Hepatocyte (in vitro differentiated cells): ENCODE data around the gene GDPD3. TPM values are rescaled to one million over a fixed set of nuclear protein-coding genes. Genes with fewer than 3 reads are reported as not detected.
"Not testable (repeated sequence)": the region's sequence is repeated elsewhere in the genome, so short reads cannot be mapped to it uniquely, and the experiment has no call there.

Experiments used
- DNase-seq: peaks from one replicate; pipeline ENCODE4 v3.0.0-alpha.2; 2016; ENCODE audit warnings: low spot score
- H2AFZ ChIP-seq: fragments of 200-600 bp; sonication (generic); 2 replicates; pipeline ENCODE4 v1.6.0; 2016; ENCODE audit warnings: antibody characterized with exemption, mild to moderate bottlenecking
- H3K27ac ChIP-seq: fragments of 200-600 bp; sonication (generic); 2 replicates; pipeline ENCODE4 v1.5.1; 2016; ENCODE audit warnings: mild to moderate bottlenecking
- H3K27me3 ChIP-seq: fragments of 200-600 bp; sonication (generic); 2 replicates; pipeline ENCODE4 v1.6.1; 2016
- H3K36me3 ChIP-seq: fragments of 200-600 bp; sonication (generic); replicated peaks from 2 replicates; pipeline ENCODE4 v1.5.1; 2016; ENCODE audit warnings: low read depth; ENCODE audit not compliant: insufficient read depth
- H3K4me1 ChIP-seq: fragments of 200-600 bp; sonication (generic); 2 replicates; pipeline ENCODE4 v1.5.1; 2016; ENCODE audit warnings: mild to moderate bottlenecking, moderate library complexity; ENCODE audit not compliant: insufficient read depth
- H3K4me2 ChIP-seq: fragments of 200-600 bp; sonication (generic); 2 replicates; pipeline ENCODE4 v1.6.0; 2016
- H3K4me3 ChIP-seq: fragments of 200-600 bp; sonication (generic); 2 replicates; pipeline ENCODE4 v1.5.1; 2016; ENCODE audit warnings: mild to moderate bottlenecking
- H3K79me2 ChIP-seq: fragments of 200-600 bp; sonication (generic); 2 replicates; pipeline ENCODE4 v1.6.0; 2017; ENCODE audit warnings: mild to moderate bottlenecking
- H3K9me2 ChIP-seq: fragments of 200-600 bp; sonication (generic); replicated peaks from 2 replicates; pipeline ENCODE4 v1.6.0; 2017; ENCODE audit warnings: mild to moderate bottlenecking; ENCODE audit not compliant: insufficient read depth
- H3K9me3 ChIP-seq: fragments of 200-600 bp; sonication (generic); 2 replicates; pipeline ENCODE4 v1.5.1; 2016; ENCODE audit warnings: low read depth, mild to moderate bottlenecking
- H4K20me1 ChIP-seq: fragments of 200-600 bp; sonication (generic); 2 replicates; pipeline ENCODE4 v1.6.0; 2016; ENCODE audit warnings: mild to moderate bottlenecking; ENCODE audit not compliant: insufficient read depth, poor library complexity, severe bottlenecking
- EZH2 ChIP-seq: fragments of 200-600 bp; sonication (generic); IDR thresholded peaks from 2 replicates; pipeline ENCODE4 v1.6.1; 2016; ENCODE audit warnings: antibody characterized with exemption, mild to moderate bottlenecking, borderline replicate concordance
- EZH2phosphoT487 ChIP-seq: fragments of 200-600 bp; sonication (generic); IDR thresholded peaks from one replicate; pipeline ENCODE4 v1.6.1; 2018; ENCODE audit warnings: antibody characterized with exemption, mild to moderate bottlenecking, low read depth, moderate library complexity; ENCODE audit not compliant: unreplicated experiment, severe bottlenecking
- WGBS: methylation state at CpG from one replicate; pipeline ENCODE4 v1.1.6; 2016; ENCODE audit warnings: low lambda C conversion rate; ENCODE audit errors: missing lambda C conversion rate; 5-methylcytosine and 5-hydroxymethylcytosine counted together
- polyA plus RNA-seq: library from polyadenylated mRNA; unstranded; fragments of >200 nt; fragmentation: Nextera tagmentation; extraction: Ambion mirVana; gene quantifications from 2 replicates; pipeline ENCODE4 v1.2.1, GENCODE V29; 2016
- total RNA-seq: library from RNA; depleted of rRNA; stranded (reverse); fragments of >200 nt; gene quantifications from 2 replicates; pipeline ENCODE4 v1.2.3, GENCODE V29; 2014
- TF ChIP-seq, protein P1 (sequence below): fragments of 200-600 bp; sonication (generic); IDR thresholded peaks from 2 replicates; pipeline ENCODE4 v1.5.1; 2016; ENCODE audit warnings: antibody characterized with exemption, mild to moderate bottlenecking; ENCODE audit not compliant: poor library complexity

Gene GDPD3
- total and polyA plus RNA-seq, 2 experiments from 2014 or later, result 0.67 to 5.4 TPM

GRCh38 chr16:30131869-30132475, 18.6 kb upstream of the GDPD3 start:
- no peak overlapping the region for H2AFZ ChIP-seq
- TF ChIP-seq EZH2phosphoT487 (no peak), EZH2 (no peak)
- TF ChIP-seq, protein P1, sequence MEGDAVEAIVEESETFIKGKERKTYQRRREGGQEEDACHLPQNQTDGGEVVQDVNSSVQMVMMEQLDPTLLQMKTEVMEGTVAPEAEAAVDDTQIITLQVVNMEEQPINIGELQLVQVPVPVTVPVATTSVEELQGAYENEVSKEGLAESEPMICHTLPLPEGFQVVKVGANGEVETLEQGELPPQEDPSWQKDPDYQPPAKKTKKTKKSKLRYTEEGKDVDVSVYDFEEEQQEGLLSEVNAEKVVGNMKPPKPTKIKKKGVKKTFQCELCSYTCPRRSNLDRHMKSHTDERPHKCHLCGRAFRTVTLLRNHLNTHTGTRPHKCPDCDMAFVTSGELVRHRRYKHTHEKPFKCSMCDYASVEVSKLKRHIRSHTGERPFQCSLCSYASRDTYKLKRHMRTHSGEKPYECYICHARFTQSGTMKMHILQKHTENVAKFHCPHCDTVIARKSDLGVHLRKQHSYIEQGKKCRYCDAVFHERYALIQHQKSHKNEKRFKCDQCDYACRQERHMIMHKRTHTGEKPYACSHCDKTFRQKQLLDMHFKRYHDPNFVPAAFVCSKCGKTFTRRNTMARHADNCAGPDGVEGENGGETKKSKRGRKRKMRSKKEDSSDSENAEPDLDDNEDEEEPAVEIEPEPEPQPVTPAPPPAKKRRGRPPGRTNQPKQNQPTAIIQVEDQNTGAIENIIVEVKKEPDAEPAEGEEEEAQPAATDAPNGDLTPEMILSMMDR, result no peak
- no peaks in the 10 kb centered on the region for H3K79me2 ChIP-seq
- H3K27me3 ChIP-seq, result no peaks in the 10 kb centered on the region
- H3K4me1 ChIP-seq, result no peaks in the 10 kb centered on the region
- H3K36me3 ChIP-seq, result no peaks in the 10 kb centered on the region
- no peak for DNase-seq
- H3K4me3 ChIP-seq, result no peak overlapping the region
- H3K27ac ChIP-seq, result no peak overlapping the region
- no peaks in the 10 kb centered on the region for H3K9me2 ChIP-seq
- no peaks in the 10 kb centered on the region for H3K9me3 ChIP-seq
- no peaks in the 10 kb centered on the region for H4K20me1 ChIP-seq
- H3K4me2 ChIP-seq, result no peak overlapping the region
- 72% methylated on average over 4 of the region's 4 CpGs for WGBS

DNA sequence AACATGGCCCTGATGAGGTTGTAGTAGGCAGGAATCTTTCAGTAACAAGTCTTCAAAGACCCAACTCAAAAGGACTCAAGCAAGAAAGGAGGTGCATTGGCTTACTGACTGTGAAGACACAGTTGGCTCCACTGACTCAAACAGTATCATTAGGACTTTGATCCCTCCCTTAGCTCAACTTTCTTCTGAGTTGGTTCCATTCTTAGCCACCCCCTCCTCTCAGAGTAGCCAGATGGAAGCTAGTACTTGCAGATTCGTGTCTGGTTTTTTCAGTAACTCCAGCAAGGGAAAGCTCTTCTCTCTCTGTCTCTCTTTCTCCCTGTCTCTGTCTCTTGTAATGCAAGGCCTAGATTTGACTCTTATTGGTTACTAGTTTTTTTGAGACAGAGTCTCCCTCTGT, 14.7 kb upstream of the GDPD3 start:
- no peak for TF ChIP-seq EZH2phosphoT487
- no peak for TF ChIP-seq EZH2
- TF ChIP-seq, protein P1, result no peak
- Histone ChIP-seq H3K4me1 (peaks cover 11% of the 10 kb centered on the region), H3K9me2 (no peaks in the 10 kb centered on the region), H3K27me3 (no peaks in the 10 kb centered on the region), H3K4me3 (no peak overlapping the region), H3K4me2 (no peak overlapping the region), H3K27ac (no peak overlapping the region), H2AFZ (no peak overlapping the region), H3K79me2 (peaks cover 2% of the 10 kb centered on the region), H3K9me3 (no peaks in the 10 kb centered on the region), H4K20me1 (no peaks in the 10 kb centered on the region), H3K36me3 (no peaks in the 10 kb centered on the region)
- WGBS, result 85% methylated on average over 1 of the region's 1 CpG
- no peak for DNase-seq

GRCh38 chr16:30125690-30126089, 12.4 kb upstream of the GDPD3 start:
- not testable (repeated sequence) for H3K9me2 ChIP-seq, H3K4me2 ChIP-seq, DNase-seq, H2AFZ ChIP-seq, H3K36me3 ChIP-seq, H3K27ac ChIP-seq, H4K20me1 ChIP-seq, H3K27me3 ChIP-seq, H3K9me3 ChIP-seq, H3K4me3 ChIP-seq
- Histone ChIP-seq H3K4me1 (peaks cover 28% of the 10 kb centered on the region), H3K79me2 (peaks cover 13% of the 10 kb centered on the region)
- WGBS, result 93% methylated on average over 9 of the region's 9 CpGs

- Histone ChIP-seq H2AFZ (no peak overlapping the region), H3K9me3 (no peaks in the 10 kb centered on the region), H3K4me1 (peaks cover 34% of the 10 kb centered on the region), H3K36me3 (no peaks in the 10 kb centered on the region), H3K9me2 (no peaks in the 10 kb centered on the region), H3K79me2 (peaks cover 13% of the 10 kb centered on the region), H3K27ac (no peak overlapping the region), H3K4me3 (no peak overlapping the region), H3K27me3 (no peaks in the 10 kb centered on the region), H3K4me2 (no peak overlapping the region), H4K20me1 (no peaks in the 10 kb centered on the region)
- TF ChIP-seq EZH2, result no peak
- TF ChIP-seq EZH2phosphoT487, result no peak
- TF ChIP-seq, protein P1, result no peak
- no peak for DNase-seq
- 91% methylated on average over 4 of the region's 4 CpGs for WGBS
These were observed 11.6 kb upstream of the GDPD3 start for GRCh38 chr16:30124985-30125379.
